Mesenchymal stem cell (in vitro differentiated cells and primary cell): Measurements from ENCODE around the gene SOCS3.
"Not testable (repeated sequence)": the region's sequence is repeated elsewhere in the genome, so short reads cannot be mapped to it uniquely, and the experiment has no call there.

Experiments used
- DNase-seq: peaks from one replicate; pipeline ENCODE4 v3.0.0-alpha.2; 2013
- H2AFZ ChIP-seq: one replicate; pipeline ENCODE4 v1.6.1; 2013; ENCODE audit warnings: low read depth, mild to moderate bottlenecking, control low read depth, inconsistent platforms, low read length, moderate library complexity
- H2AK5ac ChIP-seq: 2 replicates; pipeline ENCODE4 v1.6.1; 2013; ENCODE audit warnings: low read length, moderate library complexity, mild to moderate bottlenecking, inconsistent platforms; ENCODE audit not compliant: severe bottlenecking
- H2BK120ac ChIP-seq: one replicate; pipeline ENCODE4 v1.6.1; 2013; ENCODE audit warnings: low read depth, mild to moderate bottlenecking, inconsistent platforms, low read length, moderate library complexity
- H2BK12ac ChIP-seq, 2 experiments: one replicate each; pipeline ENCODE4 v1.6.1; 2013; ENCODE audit warnings: inconsistent platforms in 2 of 2, low read length in 2 of 2, mild to moderate bottlenecking in 2 of 2, moderate library complexity in 2 of 2, control low read depth in 1 of 2
- H2BK15ac ChIP-seq: one replicate; pipeline ENCODE4 v1.6.1; 2013; ENCODE audit warnings: mild to moderate bottlenecking, low read depth, inconsistent platforms; ENCODE audit not compliant: poor library complexity, severe bottlenecking
- H2BK5ac ChIP-seq: 2 replicates; pipeline ENCODE4 v1.6.1; 2013; ENCODE audit warnings: low read depth, mild to moderate bottlenecking, low read length, control low read depth, inconsistent platforms; ENCODE audit not compliant: poor library complexity, severe bottlenecking
- H3K14ac ChIP-seq, 2 experiments: one replicate each; pipeline ENCODE4 v1.6.1; 2013; ENCODE audit warnings: inconsistent platforms in 2 of 2, low read length in 2 of 2, control low read depth in 1 of 2, mild to moderate bottlenecking in 1 of 2, moderate library complexity in 1 of 2
- H3K18ac ChIP-seq, 2 experiments: one replicate each; pipeline ENCODE4 v1.6.1; 2013; ENCODE audit warnings: inconsistent platforms in 2 of 2, low read length in 2 of 2, control low read depth in 1 of 2, low read depth in 1 of 2, mild to moderate bottlenecking in 1 of 2
- H3K23ac ChIP-seq, 2 experiments: one replicate each; pipeline ENCODE4 v1.6.1; 2013; ENCODE audit warnings: inconsistent platforms in 2 of 2, low read length in 2 of 2, mild to moderate bottlenecking in 2 of 2, moderate library complexity in 2 of 2, control low read depth in 1 of 2
- H3K27ac ChIP-seq: 2 replicates; pipeline ENCODE4 v1.5.1; 2013; ENCODE audit warnings: mild to moderate bottlenecking, moderate library complexity, low read length, control low read depth, inconsistent platforms; ENCODE audit not compliant: poor library complexity, severe bottlenecking
- H3K27me3 ChIP-seq, 2 experiments: 2 replicates each; pipeline versions ENCODE4 v1.6.1 to v1.7.0; 2013; ENCODE audit warnings: low read length in 2 of 2, mild to moderate bottlenecking in 2 of 2, moderate library complexity in 2 of 2, control low read depth in 1 of 2, inconsistent platforms in 1 of 2; ENCODE audit not compliant: control insufficient read depth in 1 of 2, insufficient read depth in 1 of 2
- H3K36me3 ChIP-seq, 2 experiments: 2 replicates each; pipeline versions ENCODE4 v1.6.1 to v1.7.0; 2013; ENCODE audit warnings: low read length in 2 of 2, control low read depth in 1 of 2, inconsistent platforms in 1 of 2, low read depth in 1 of 2, mild to moderate bottlenecking in 1 of 2; ENCODE audit not compliant: insufficient read depth in 2 of 2, control insufficient read depth in 1 of 2
- H3K4ac ChIP-seq, 2 experiments: one replicate each; pipeline ENCODE4 v1.6.1; 2013; ENCODE audit warnings: inconsistent platforms in 2 of 2, low read length in 2 of 2, mild to moderate bottlenecking in 2 of 2, moderate library complexity in 2 of 2, control low read depth in 1 of 2, low read depth in 1 of 2
- H3K4me1 ChIP-seq: 2 replicates; pipeline ENCODE4 v1.6.1; 2013; ENCODE audit warnings: low read depth, low read length, control low read depth; ENCODE audit not compliant: control insufficient read depth, insufficient read depth
- H3K4me2 ChIP-seq: 2 replicates; pipeline ENCODE4 v1.6.1; 2013; ENCODE audit warnings: low read length, mild to moderate bottlenecking, inconsistent platforms; ENCODE audit not compliant: poor library complexity, severe bottlenecking
- H3K4me3 ChIP-seq, 2 experiments: 2 replicates each; pipeline versions ENCODE4 v1.5.1 to v1.7.0; 2013; ENCODE audit warnings: low read length in 2 of 2, mild to moderate bottlenecking in 2 of 2, control low read depth in 1 of 2, low read depth in 1 of 2; ENCODE audit not compliant: insufficient read depth in 1 of 2
- H3K79me1 ChIP-seq: replicated peaks from 2 replicates; pipeline ENCODE4 v1.6.1; 2013; ENCODE audit warnings: mild to moderate bottlenecking, control low read depth, low read length, inconsistent platforms; ENCODE audit not compliant: poor library complexity, severe bottlenecking
- H3K9ac ChIP-seq: 2 replicates; pipeline ENCODE4 v1.7.0; 2013; ENCODE audit warnings: mild to moderate bottlenecking, low read length, moderate library complexity
- H3K9me3 ChIP-seq: 2 replicates; pipeline ENCODE4 v1.7.0; 2013; ENCODE audit warnings: mild to moderate bottlenecking, low read length; ENCODE audit not compliant: control insufficient read depth
- H4K8ac ChIP-seq: one replicate; pipeline ENCODE4 v1.6.1; 2013; ENCODE audit warnings: inconsistent platforms, mild to moderate bottlenecking, low read length, moderate library complexity
- H4K91ac ChIP-seq: one replicate; pipeline ENCODE4 v1.6.1; 2013; ENCODE audit warnings: mild to moderate bottlenecking, low read length, inconsistent platforms
- WGBS: methylation state at CpG from one replicate; pipeline ENCODE4 v1.1.7; 2013; ENCODE audit warnings: mixed read lengths; 5-methylcytosine and 5-hydroxymethylcytosine counted together

SOCS3 gene

DNA sequence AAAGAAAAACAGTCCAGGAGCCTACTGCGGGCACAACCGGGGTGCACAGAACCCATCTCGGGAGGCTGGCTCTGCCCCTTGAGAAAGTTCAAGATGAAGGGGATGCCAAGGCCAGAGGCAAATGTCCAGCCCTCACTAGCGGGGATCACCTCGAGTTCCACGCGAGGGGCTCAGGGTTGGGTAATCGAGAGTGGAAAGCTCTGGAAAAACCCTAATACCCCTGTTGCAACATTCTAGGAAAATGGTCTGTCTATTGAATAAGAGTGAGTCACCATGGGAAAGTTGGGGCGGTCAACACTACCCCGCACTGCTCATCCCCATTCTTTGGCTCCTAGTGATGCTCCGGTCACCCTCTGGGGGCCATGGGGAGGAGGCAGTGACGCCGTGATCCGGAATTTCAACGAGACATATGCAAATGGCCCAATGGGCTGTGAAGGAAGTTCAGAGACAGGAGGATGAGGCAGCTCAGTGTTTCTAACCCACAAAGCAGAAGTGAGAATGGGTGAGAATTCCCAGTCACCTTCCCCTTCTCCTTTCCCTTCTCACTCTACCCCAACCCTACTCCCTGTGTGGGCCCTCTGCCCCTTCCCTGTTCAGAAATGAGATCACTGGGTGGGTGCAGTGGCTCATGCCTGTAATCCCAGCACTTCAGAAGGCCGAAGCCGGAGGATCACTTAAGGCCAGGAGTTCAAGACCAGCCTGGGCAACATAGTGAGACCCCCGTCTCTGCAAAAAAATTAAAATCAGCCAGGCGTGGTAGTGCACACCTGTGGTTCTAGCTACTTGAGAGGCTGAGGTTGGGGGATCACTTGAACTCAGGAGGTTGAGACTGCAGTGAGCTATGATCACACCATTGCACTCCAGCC, 22.4 kb downstream of the SOCS3 start:
- Histone ChIP-seq H3K27me3 (no peaks in the 10 kb centered on the region), H3K4me3 (peak overlapping the region in 1 of 2 experiments; percentile 23), H3K14ac (no peak overlapping the region), H3K23ac (no peak overlapping the region), H3K79me1 (no peaks in the 10 kb centered on the region), H3K27ac (peak overlapping the region; percentile 44), H2BK5ac (no peak overlapping the region), H3K36me3 (no peaks in the 10 kb centered on the region), H3K4ac (no peak overlapping the region), H4K91ac (no peak overlapping the region), H2BK15ac (no peak overlapping the region), H3K9me3 (no peaks in the 10 kb centered on the region), H3K9ac (peak overlapping the region; percentile 74), H2BK120ac (no peak overlapping the region), H3K18ac (no peak overlapping the region), H3K4me1 (peaks cover 16% of the 10 kb centered on the region), H3K4me2 (no peak overlapping the region), H4K8ac (no peak overlapping the region), H2AFZ (no peak overlapping the region), H2AK5ac (peak overlapping the region; percentile 73), H2BK12ac (no peak overlapping the region)
- peak; percentile 84 for DNase-seq
- 88% methylated on average over 19 of the region's 19 CpGs for WGBS

DNA sequence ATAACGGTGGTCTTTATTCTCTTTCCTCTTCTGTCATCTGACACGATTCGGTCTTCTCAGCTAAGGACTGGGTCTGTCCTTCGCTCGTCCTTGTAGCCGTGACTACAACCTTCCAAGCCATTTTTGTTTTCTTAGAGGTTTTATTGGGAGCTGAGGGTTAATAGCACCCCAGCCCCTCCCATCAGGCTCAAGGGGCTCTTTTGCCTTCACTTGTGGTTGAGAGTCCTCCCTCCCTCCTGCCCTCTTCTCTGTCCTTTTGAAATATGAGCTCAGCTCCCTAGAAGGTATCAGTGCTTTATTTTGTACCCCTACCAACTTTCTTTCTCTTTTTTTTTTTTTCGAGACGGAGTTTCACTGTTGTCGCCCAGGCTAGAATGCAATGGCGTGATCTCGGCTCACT, 24.7 kb downstream of the SOCS3 start:
- Histone ChIP-seq H2BK5ac (no peak overlapping the region), H3K4ac (peak overlapping the region; percentile 35 to 60), H3K36me3 (no peaks in the 10 kb centered on the region), H4K8ac (no peak overlapping the region), H2AK5ac (peak overlapping the region; percentile 87), H3K27ac (no peak overlapping the region), H2BK12ac (peak overlapping the region; percentile 59 to 88), H3K9me3 (no peaks in the 10 kb centered on the region), H3K4me3 (peak overlapping the region in 1 of 2 experiments; percentile 24), H3K4me1 (peaks cover 15% of the 10 kb centered on the region), H4K91ac (no peak overlapping the region), H3K27me3 (no peaks in the 10 kb centered on the region), H3K4me2 (no peak overlapping the region), H3K9ac (peak overlapping the region; percentile 72), H2BK15ac (no peak overlapping the region), H3K18ac (peak overlapping the region in 1 of 2 experiments; percentile 86), H3K14ac (no peak overlapping the region), H3K79me1 (no peaks in the 10 kb centered on the region), H2BK120ac (no peak overlapping the region), H3K23ac (no peak overlapping the region), H2AFZ (no peak overlapping the region)
- no peak for DNase-seq
- WGBS = 84% methylated on average over 10 of the region's 11 CpGs

DNA sequence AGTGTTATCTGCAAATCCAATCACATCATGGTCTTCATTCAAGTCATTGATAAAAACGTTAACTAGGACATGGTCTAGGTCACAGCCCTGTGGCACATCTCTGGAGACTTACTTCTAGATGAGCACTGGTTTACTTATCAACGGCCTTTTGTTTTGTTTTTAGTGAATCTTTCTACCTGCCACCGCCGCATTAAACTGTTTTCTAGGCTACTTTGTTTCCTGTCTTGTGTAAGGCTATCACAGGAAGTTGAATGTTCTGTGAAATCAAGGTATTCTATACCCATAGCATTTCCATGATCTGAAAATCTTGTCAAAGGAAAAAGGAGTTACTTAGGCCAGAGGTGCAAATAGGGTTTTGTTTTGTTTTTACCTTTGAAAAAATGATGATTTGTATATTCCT, 26.9 kb downstream of the SOCS3 start:
- no peak overlapping the region for H2BK120ac ChIP-seq
- no peak overlapping the region for H3K9ac ChIP-seq
- no peak overlapping the region for H3K4me3 ChIP-seq
- no peak overlapping the region for H2BK5ac ChIP-seq
- H3K18ac ChIP-seq = peak overlapping the region in 1 of 2 experiments; percentile 0
- WGBS = 83% methylated on average over 4 of the region's 4 CpGs
- H2AK5ac ChIP-seq = peak overlapping the region; percentile 47
- H3K27me3 ChIP-seq = no peaks in the 10 kb centered on the region
- H2BK12ac ChIP-seq = peak overlapping the region in 1 of 2 experiments; percentile 28
- no peaks in the 10 kb centered on the region for H3K9me3 ChIP-seq
- no peak overlapping the region for H3K4ac ChIP-seq
- H3K36me3 ChIP-seq = no peaks in the 10 kb centered on the region
- H4K8ac ChIP-seq = no peak overlapping the region
- no peaks in the 10 kb centered on the region for H3K79me1 ChIP-seq
- H3K4me1 ChIP-seq = peaks cover 27% of the 10 kb centered on the region
- no peak overlapping the region for H4K91ac ChIP-seq
- no peak overlapping the region for H3K14ac ChIP-seq
- H3K23ac ChIP-seq = no peak overlapping the region
- no peak overlapping the region for H3K27ac ChIP-seq
- H3K4me2 ChIP-seq = no peak overlapping the region
- H2AFZ ChIP-seq = no peak overlapping the region
- DNase-seq = no peak
- H2BK15ac ChIP-seq = no peak overlapping the region

DNA sequence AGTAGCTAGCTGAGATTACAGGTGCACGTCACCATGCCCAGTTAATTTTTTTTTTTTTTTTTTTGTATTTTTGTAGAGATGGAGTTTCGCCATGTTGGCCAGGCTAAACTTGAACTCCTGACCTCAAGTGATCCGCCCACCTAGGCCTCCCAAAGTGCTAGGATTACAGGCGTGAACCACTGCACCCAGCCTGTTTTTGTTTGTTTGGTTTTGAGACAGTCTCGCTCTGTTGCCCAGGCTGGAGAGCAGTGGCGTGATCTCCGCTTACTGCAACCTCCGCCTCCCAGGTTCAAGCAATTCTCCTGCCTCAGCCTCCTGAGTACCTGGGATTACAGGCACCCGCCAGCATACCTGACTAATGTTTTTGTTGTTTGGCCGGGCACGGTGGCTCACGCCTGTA, 28.5 kb downstream of the SOCS3 start:
- not testable (repeated sequence) for H2AK5ac ChIP-seq, H3K23ac ChIP-seq, H4K91ac ChIP-seq, H3K79me1 ChIP-seq, H3K4me2 ChIP-seq, H2BK15ac ChIP-seq, H2BK120ac ChIP-seq, H3K9me3 ChIP-seq, DNase-seq, H2BK5ac ChIP-seq, H4K8ac ChIP-seq, H3K27ac ChIP-seq, H3K36me3 ChIP-seq, H3K9ac ChIP-seq, H3K14ac ChIP-seq, H2BK12ac ChIP-seq, H3K4ac ChIP-seq, H2AFZ ChIP-seq, H3K27me3 ChIP-seq, H3K4me3 ChIP-seq
- Histone ChIP-seq H3K18ac (peak overlapping the region in 1 of 2 experiments; percentile 18), H3K4me1 (peaks cover 25% of the 10 kb centered on the region)
- WGBS = 93% methylated on average over 12 of the region's 12 CpGs
